Spleen (tissue), 7 donors: ENCODE results near the gene PRKCA.

Source experiments
- CTCF ChIP-seq, 11 experiments: fragments of 200-600 bp in 7 of 11; fragments of 450-650 bp in 4 of 11; sonication (generic) in 4 of 11; IDR thresholded peaks in 8 of 11; conservative IDR thresholded peaks in 3 of 11; 1 replicate in 7 of 11; 2 replicates in 4 of 11; pipeline versions ENCODE4 v1.4.0 to v1.8.0; 2016 to 2021; ENCODE audit warnings: antibody characterized with exemption in 11 of 11, inconsistent platforms in 4 of 11, mild to moderate bottlenecking in 1 of 11
- POLR2AphosphoS5 ChIP-seq, 3 donors: sonication (generic); formaldehyde crosslinking; IDR thresholded peaks; one replicate each; pipeline ENCODE4 v1.5.1; 2017; ENCODE audit warnings: antibody characterized with exemption in 3 of 3
- donor health status: DM: no; HTN: no; CAD: no; lungs with moderate emphysema.
- donor health status: DM: no; HTN: no; CAD: no.
- donor health status: DM: no; HTN: no; CAD: no.

GRCh38 chr17:66515974-66516373 lies 213.6 kb downstream of the PRKCA start:
- TF ChIP-seq CTCF (IDR thresholded peaks at IDR 0.05 in 8 of 11, conservative IDR thresholded peaks at IDR 0.05 in 3 of 11), result no peak
- no peak for TF ChIP-seq POLR2AphosphoS5 (IDR thresholded peaks at IDR 0.05)
